Fibroblast of pulmonary artery (primary cell): ENCODE data around the gene BTBD2.

Experiments used
- DNase-seq: peaks from one replicate; pipeline ENCODE4 v3.0.0-alpha.2; 2010; ENCODE audit warnings: low read depth
- H3K4me3 ChIP-seq: replicated peaks from 2 replicates; pipeline ENCODE4 v1.5.1; 2011; ENCODE audit warnings: low read depth, mild to moderate bottlenecking, control low read depth, low read length, moderate library complexity
- TF ChIP-seq, protein P1 (sequence below): IDR thresholded peaks from 2 replicates; pipeline ENCODE4 v1.5.1; 2011; ENCODE audit warnings: mild to moderate bottlenecking, control low read depth, low read length, inconsistent platforms; ENCODE audit errors: missing control alignments

BTBD2 gene

DNA sequence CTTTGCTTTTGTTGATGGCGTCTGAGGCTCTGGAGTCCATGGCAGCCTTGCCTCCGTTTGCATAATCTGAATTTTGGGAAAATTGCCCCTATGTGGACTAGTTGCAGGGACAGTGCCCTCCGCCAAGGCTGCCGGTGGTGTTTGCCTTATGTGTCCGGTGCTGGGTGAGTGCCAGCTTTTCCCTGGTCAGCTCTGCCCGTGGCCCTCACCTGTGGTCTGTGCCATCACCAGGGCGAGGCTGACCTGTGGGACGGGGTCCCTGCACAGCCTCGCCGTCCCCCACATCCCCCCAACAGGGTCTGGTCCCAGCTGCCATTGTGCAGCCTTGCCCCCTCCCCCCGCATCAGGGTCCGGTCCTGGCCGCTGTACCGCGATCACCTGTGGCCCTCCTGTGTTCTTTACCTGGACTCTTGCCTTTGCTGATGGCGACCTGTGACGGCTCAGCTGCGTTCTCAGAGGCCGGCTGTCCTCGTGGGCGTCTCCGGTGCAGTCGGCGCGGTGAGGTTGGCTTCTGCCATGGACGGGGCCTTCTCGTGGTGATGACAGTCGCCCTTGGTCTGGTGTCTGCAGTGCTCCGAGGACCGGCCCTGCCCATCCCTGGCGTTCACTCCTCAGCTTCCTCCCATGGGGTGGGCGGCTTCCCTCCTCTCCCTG is 61.9 kb downstream of the BTBD2 start:
- TF ChIP-seq, protein P1, sequence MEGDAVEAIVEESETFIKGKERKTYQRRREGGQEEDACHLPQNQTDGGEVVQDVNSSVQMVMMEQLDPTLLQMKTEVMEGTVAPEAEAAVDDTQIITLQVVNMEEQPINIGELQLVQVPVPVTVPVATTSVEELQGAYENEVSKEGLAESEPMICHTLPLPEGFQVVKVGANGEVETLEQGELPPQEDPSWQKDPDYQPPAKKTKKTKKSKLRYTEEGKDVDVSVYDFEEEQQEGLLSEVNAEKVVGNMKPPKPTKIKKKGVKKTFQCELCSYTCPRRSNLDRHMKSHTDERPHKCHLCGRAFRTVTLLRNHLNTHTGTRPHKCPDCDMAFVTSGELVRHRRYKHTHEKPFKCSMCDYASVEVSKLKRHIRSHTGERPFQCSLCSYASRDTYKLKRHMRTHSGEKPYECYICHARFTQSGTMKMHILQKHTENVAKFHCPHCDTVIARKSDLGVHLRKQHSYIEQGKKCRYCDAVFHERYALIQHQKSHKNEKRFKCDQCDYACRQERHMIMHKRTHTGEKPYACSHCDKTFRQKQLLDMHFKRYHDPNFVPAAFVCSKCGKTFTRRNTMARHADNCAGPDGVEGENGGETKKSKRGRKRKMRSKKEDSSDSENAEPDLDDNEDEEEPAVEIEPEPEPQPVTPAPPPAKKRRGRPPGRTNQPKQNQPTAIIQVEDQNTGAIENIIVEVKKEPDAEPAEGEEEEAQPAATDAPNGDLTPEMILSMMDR: no peak
- H3K4me3 ChIP-seq: no peak overlapping the region
- no peak for DNase-seq

DNA sequence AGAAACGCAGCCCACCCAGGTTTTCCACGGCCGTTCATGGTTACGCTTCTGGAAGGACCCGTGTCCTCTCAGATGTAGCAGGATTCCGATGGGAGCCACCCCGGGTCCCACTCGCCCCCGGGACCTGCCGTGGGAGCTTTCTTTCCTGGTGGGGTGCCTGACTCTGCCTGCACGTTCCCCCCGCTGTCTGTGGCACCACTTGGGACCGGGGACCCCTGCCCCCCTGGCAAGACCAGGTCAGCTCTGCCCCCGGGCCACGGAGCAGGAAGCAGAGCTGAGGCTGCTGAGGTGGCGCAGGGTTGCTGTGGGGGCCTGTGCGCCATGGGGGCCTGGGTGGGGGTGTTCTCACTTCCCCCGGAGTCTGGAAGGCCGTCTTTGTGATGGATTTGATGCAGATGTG is 62.5 kb downstream of the BTBD2 start:
- TF ChIP-seq, protein P1: no peak
- no peak for DNase-seq

DNA sequence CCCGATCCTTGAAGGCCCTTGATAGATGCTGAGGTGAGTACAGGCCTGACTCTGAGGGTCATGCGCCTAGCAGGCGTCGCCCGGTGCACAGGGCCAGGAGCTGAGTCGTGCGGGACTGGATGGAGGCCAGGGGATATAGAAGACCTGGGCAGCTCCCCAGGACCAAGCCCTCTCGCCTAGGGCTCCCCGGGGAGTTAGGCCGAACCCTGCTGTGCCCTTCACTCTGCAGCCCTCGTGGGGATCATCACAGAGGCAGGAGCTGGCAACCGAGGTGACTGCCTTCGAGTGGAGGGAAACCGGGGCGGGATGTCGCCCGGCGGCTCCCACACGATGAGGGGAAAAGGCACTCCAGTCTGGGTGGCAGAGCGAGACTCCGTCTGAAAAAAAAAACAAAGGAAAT is 62.9 kb downstream of the BTBD2 start:
- no peak overlapping the region for H3K4me3 ChIP-seq
- DNase-seq: no peak
- TF ChIP-seq, protein P1: no peak

More for the DNA sequence above, 62.5 kb downstream of the BTBD2 start:
- H3K4me3 ChIP-seq: no peak overlapping the region

DNA sequence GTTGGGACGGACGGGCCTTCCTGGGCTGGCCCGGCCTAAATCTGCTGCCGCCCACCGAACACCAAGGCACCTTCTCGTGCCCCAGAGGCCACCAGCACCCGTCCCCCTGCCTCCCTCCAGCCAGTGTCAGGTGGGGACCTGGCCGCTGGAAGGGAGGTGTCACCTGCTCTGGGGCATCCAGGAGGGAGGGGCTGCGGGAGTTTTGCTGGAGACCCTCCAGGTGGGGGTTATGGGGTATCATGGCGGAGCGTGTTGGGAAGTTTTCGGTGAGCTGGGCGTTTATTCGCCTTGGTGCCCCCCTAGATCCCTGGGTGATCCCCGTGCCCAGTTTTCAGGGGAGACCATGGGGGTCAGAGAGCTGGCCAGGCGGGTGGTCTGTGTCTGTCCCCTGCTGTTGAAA is 64.9 kb downstream of the BTBD2 start:
- DNase-seq: no peak
- no peak overlapping the region for H3K4me3 ChIP-seq
- TF ChIP-seq, protein P1: no peak

DNA sequence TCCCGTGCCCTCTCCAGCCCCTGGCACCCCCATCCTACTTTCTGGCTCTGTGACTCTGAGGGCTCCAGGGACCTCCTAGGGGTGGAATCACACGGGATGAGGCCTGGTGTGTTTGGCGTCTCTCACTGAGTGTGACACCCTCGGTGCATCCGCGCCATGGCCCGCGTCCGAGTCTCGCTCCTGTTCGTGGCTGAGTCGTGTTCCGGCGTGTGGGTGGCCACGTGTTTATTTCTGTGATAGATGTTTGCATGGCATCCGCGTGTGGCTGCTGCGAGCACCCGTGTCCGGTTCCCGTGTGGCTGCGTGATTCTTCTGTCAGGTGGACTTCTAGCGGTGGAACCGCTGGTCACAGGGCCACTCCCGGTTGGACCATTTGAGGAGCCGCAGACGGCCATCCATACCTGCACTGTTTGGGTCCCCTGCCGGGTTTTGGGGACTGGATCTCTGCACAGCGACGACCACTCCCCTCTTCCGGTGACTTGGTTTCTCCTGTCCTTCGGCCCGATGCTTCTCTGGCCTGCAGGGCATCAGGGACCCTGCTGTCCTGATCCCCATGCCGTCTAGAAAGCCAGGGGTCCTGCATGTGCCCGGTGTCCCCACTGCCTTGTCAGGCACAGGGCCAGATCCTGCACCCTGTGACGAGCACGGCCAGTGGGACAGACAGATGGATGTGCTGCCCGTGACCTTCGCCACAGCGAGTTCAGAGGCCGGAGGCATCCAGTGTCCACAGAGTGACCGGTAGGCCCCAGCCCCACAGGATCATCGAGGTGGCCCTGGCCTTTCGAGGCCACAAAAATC is 66.0 kb downstream of the BTBD2 start:
- no peak for DNase-seq
- H3K4me3 ChIP-seq: no peak overlapping the region
- TF ChIP-seq, protein P1: no peak

DNA sequence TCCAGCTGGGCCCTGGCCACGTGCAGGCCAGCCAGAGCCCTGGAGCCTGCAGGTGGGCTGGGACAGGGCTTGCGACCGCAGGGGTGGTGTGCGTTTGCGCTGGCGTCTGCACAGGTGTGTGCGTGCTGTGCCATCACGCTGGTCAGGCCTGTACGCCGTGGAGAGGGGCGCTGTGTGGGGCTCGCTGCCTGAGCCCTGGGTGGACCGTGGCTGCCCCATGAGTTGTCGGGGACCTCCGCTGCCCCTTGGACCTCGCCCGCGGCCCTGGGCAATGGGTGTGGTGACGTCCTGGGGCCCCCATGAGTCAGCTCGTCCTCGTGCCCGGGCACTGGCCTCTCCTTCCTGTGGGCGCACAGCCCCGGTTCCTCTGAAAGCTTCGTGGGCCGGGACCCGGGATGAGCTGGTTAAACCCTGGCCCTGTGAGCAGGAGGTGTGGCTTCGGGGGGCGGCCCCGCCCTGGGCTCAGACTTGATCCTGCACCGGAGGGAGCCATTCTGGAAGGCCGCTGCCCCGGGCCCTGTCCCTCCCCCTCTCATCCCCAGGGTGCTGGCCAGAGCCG is 67.8 kb downstream of the BTBD2 start:
- TF ChIP-seq, protein P1: no peak
- no peak for DNase-seq
- H3K4me3 ChIP-seq: no peak overlapping the region
